SK-N-SH treated with all-trans-retinoic acid at 6 μM for 48 hours (cell line): ENCODE measurements around the gene CPD.

Source experiments
- ATAC-seq: fragments of 200-7000 bp; cut with Tn5 transposase; 3 replicates; pipeline ENCODE4 v1.9.1; 2020; ENCODE audit warnings: mild to moderate bottlenecking, moderate library complexity
- ARNTL ChIP-seq: fragments of 450-650 bp; formaldehyde crosslinking; IDR thresholded peaks from 2 replicates; pipeline ENCODE4 v1.5.0; 2020; ENCODE audit warnings: low read depth, mild to moderate bottlenecking, moderate library complexity, borderline replicate concordance
- BACH2 ChIP-seq: fragments of 250-450 bp; sonication (Bioruptor Pico); IDR thresholded peaks from 2 replicates; pipeline ENCODE4 v1.9.0; 2021; ENCODE audit warnings: mild to moderate bottlenecking, borderline replicate concordance
- CSRNP3 ChIP-seq: fragments of 250-450 bp; sonication (Bioruptor Pico); IDR thresholded peaks from 2 replicates; pipeline ENCODE4 v1.5.1; 2021; ENCODE audit warnings: mild to moderate bottlenecking, moderate library complexity
- ESRRG ChIP-seq: fragments of 250-450 bp; sonication (Bioruptor Pico); IDR thresholded peaks from 2 replicates; pipeline ENCODE4 v1.6.1; 2021; ENCODE audit warnings: mild to moderate bottlenecking
- GLIS3 ChIP-seq: fragments of 250-450 bp; sonication (Bioruptor Pico); IDR thresholded peaks from 2 replicates; pipeline ENCODE4 v1.5.0; 2020; ENCODE audit warnings: mild to moderate bottlenecking, moderate library complexity
- OSR1 ChIP-seq: fragments of 250-450 bp; sonication (Bioruptor Pico); IDR thresholded peaks from 2 replicates; pipeline ENCODE4 v1.8.0; 2022; ENCODE audit warnings: moderate library complexity, mild to moderate bottlenecking, inconsistent platforms
- PATZ1 ChIP-seq: fragments of 250-450 bp; sonication (Bioruptor Pico); IDR thresholded peaks from 2 replicates; pipeline ENCODE4 v1.8.0; 2020; ENCODE audit warnings: mild to moderate bottlenecking, moderate library complexity, borderline replicate concordance
- PPARA ChIP-seq: fragments of 250-450 bp; sonication (Bioruptor Pico); IDR thresholded peaks from 2 replicates; pipeline ENCODE4 v1.5.0; 2020; ENCODE audit warnings: mild to moderate bottlenecking, borderline replicate concordance
- RARB ChIP-seq: fragments of 250-450 bp; sonication (Bioruptor Pico); IDR thresholded peaks from 2 replicates; pipeline ENCODE4 v1.8.0; 2021; ENCODE audit warnings: mild to moderate bottlenecking, moderate library complexity
- SNAI2 ChIP-seq: fragments of 250-450 bp; sonication (Bioruptor Pico); IDR thresholded peaks from 2 replicates; pipeline ENCODE4 v1.5.0; 2020; ENCODE audit warnings: mild to moderate bottlenecking, moderate library complexity
- TCF4 ChIP-seq: fragments of 250-450 bp; sonication (Bioruptor Pico); IDR thresholded peaks from 2 replicates; pipeline ENCODE4 v1.8.0; 2021; ENCODE audit warnings: mild to moderate bottlenecking, moderate library complexity, borderline replicate concordance
- TSHZ2 ChIP-seq: fragments of 250-450 bp; sonication (Bioruptor Pico); IDR thresholded peaks from 2 replicates; pipeline ENCODE4 v1.5.0; 2020; ENCODE audit warnings: mild to moderate bottlenecking, moderate library complexity
- ZC3H10 ChIP-seq: fragments of 250-450 bp; sonication (Bioruptor Pico); IDR thresholded peaks from 2 replicates; pipeline ENCODE4 v1.5.1; 2021; ENCODE audit warnings: mild to moderate bottlenecking, moderate library complexity
- ZFP30 ChIP-seq: fragments of 450-650 bp; formaldehyde crosslinking; IDR thresholded peaks from 2 replicates; pipeline ENCODE4 v1.5.0; 2022; ENCODE audit warnings: mild to moderate bottlenecking, moderate library complexity
- ZNF565 ChIP-seq: fragments of 450-650 bp; formaldehyde crosslinking; conservative IDR thresholded peaks from 2 replicates; pipeline ENCODE4 v1.5.0; 2020; ENCODE audit warnings: low read depth, mild to moderate bottlenecking, moderate library complexity
- ZNF70 ChIP-seq: fragments of 450-650 bp; formaldehyde crosslinking; IDR thresholded peaks from 2 replicates; pipeline ENCODE4 v1.5.0; 2020; ENCODE audit warnings: mild to moderate bottlenecking, moderate library complexity
- ZNF8 ChIP-seq: fragments of 450-650 bp; formaldehyde crosslinking; IDR thresholded peaks from 2 replicates; pipeline ENCODE4 v1.5.0; 2020; ENCODE audit warnings: mild to moderate bottlenecking, moderate library complexity
- TF ChIP-seq, protein P1 (sequence below): fragments of 250-450 bp; sonication (Bioruptor Pico); IDR thresholded peaks from 2 replicates; pipeline ENCODE4 v1.8.0; 2021; ENCODE audit warnings: low read depth, mild to moderate bottlenecking, moderate library complexity, borderline replicate concordance

Gene CPD

DNA sequence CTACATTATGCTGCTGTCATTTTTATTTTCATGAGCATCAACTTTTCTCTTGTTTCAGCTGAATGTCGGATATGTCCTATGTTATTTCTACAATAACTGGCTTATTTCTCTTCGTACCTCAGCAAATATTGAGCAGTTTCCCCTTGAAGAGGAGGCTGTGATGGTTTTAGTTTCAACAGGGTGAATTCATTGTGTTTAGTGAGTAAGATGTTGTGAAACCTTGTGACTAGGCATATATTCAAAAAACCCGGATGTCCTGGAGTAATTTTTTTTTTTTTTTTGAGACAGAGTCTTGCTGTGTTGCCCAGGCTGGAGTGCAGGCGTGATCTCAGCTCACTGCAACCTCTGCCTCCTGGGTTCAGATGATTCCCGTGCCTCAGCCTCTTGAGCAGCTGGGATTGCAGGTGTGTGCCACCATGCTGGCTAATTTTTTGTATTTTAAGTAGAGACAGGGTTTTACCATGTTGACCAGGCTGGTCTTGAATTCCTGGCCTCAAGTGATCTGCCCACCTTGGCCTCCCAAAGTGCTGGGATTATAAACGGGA, 11.1 kb downstream of the CPD start:
- no peak for TF ChIP-seq ARNTL
- no peak for TF ChIP-seq CSRNP3 (CRISPR knock-in tag)
- TF ChIP-seq TCF4 (CRISPR knock-in tag): no peak
- no peak for TF ChIP-seq ESRRG (CRISPR knock-in tag)
- no peak for TF ChIP-seq BACH2 (CRISPR knock-in tag)
- no peak for TF ChIP-seq PATZ1
- TF ChIP-seq RARB (CRISPR knock-in tag): no peak
- no peak for TF ChIP-seq OSR1 (CRISPR knock-in tag)
- no peak for TF ChIP-seq ZNF565 (CRISPR knock-in tag)
- TF ChIP-seq SNAI2 (CRISPR knock-in tag): no peak
- no peak for TF ChIP-seq ZFP30 (CRISPR knock-in tag)
- TF ChIP-seq ZC3H10: no peak
- TF ChIP-seq TSHZ2 (CRISPR knock-in tag): no peak
- no peak for TF ChIP-seq ZNF70 (CRISPR knock-in tag)

DNA sequence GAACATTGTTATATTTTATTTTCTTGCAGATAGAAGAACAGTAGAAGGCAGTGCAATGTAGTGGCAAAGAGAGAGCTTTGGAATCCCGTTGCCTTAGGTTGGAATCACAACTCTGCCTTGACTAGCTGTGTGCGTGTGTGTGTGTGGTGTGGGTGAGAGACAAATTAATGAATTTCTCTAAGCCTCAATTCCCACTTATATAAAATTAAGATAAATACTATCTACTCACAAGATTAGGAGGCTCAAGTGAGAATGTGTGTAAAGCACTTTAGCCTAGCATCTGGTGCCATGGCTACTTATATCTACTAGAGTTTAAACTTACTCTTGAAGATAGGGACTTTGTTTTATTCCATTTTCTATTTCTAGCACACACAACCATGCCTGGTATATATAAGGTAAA, 12.8 kb downstream of the CPD start:
- no peak for TF ChIP-seq ZC3H10
- TF ChIP-seq ARNTL: no peak
- TF ChIP-seq ZNF565 (CRISPR knock-in tag): no peak
- no peak for TF ChIP-seq PPARA (CRISPR knock-in tag)
- TF ChIP-seq BACH2 (CRISPR knock-in tag): no peak
- no peak for TF ChIP-seq PATZ1
- TF ChIP-seq CSRNP3 (CRISPR knock-in tag): no peak
- TF ChIP-seq OSR1 (CRISPR knock-in tag): no peak
- no peak for TF ChIP-seq SNAI2 (CRISPR knock-in tag)
- no peak for ATAC-seq

More for the DNA sequence above, 11.1 kb downstream of the CPD start:
- ATAC-seq: no peak

GRCh38 chr17:30393491-30393890, 14.8 kb downstream of the CPD start:
- no peak for ATAC-seq
- no peak for TF ChIP-seq ESRRG (CRISPR knock-in tag)
- no peak for TF ChIP-seq RARB (CRISPR knock-in tag)
- TF ChIP-seq TCF4 (CRISPR knock-in tag): no peak
- TF ChIP-seq ZNF8 (CRISPR knock-in tag): no peak
- TF ChIP-seq CSRNP3 (CRISPR knock-in tag): no peak
- TF ChIP-seq, protein P1, sequence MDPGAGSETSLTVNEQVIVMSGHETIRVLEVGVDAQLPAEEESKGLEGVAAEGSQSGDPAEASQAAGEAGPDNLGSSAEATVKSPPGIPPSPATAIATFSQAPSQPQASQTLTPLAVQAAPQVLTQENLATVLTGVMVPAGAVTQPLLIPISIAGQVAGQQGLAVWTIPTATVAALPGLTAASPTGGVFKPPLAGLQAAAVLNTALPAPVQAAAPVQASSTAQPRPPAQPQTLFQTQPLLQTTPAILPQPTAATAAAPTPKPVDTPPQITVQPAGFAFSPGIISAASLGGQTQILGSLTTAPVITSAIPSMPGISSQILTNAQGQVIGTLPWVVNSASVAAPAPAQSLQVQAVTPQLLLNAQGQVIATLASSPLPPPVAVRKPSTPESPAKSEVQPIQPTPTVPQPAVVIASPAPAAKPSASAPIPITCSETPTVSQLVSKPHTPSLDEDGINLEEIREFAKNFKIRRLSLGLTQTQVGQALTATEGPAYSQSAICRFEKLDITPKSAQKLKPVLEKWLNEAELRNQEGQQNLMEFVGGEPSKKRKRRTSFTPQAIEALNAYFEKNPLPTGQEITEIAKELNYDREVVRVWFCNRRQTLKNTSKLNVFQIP (CRISPR knock-in tag): no peak
- no peak for TF ChIP-seq BACH2 (CRISPR knock-in tag)
- no peak for TF ChIP-seq ZNF70 (CRISPR knock-in tag)
- no peak for TF ChIP-seq GLIS3 (CRISPR knock-in tag)
- TF ChIP-seq PPARA (CRISPR knock-in tag): no peak
- TF ChIP-seq, all 23 proteins: peak for 0
